CD4-positive, alpha-beta T cell (primary cell): Measurements from ENCODE around the gene IGFBP5. TPM values are rescaled to one million over a fixed set of nuclear protein-coding genes. Genes with fewer than 3 reads are reported as not detected.

ENCODE experiments used
- ATAC-seq: fragments of 200-7000 bp; cut with Tn5 transposase; one replicate; pipeline ENCODE4 v1.10.0; 2022; ENCODE audit warnings: mild to moderate bottlenecking; ENCODE audit not compliant: poor library complexity
- CTCF ChIA-PET: fragments of 350-600 bp; sonication (Branson Sonifier 250); formaldehyde crosslinking; loops from one replicate; lab custom pipeline; 2021; ENCODE audit warnings: antibody characterized with exemption, inconsistent platforms; lab: Charles Lee
- POLR2A ChIA-PET: fragments of 350-600 bp; sonication (Branson Sonifier 250); formaldehyde crosslinking; loops from one replicate; lab custom pipeline; 2021; ENCODE audit warnings: antibody characterized with exemption, inconsistent platforms; lab: Charles Lee
- DNase-seq, 14 experiments: peaks; one replicate each; pipeline ENCODE4 v3.0.0-alpha.2; 2013 to 2020; ENCODE audit warnings: mixed read lengths in 2 of 14
- H3K27ac ChIP-seq, 2 donors: one replicate each; pipeline versions ENCODE4 v1.5.1 to v1.7.0; 2013; ENCODE audit warnings: low read length in 2 of 2, low read depth in 1 of 2, mild to moderate bottlenecking in 1 of 2
- H3K27me3 ChIP-seq, 2 experiments: 1 replicate in 1 of 2; 2 replicates in 1 of 2; pipeline versions ENCODE4 v1.6.1 to v1.7.0; 2013; ENCODE audit warnings: low read length in 2 of 2, control low read depth in 1 of 2, mild to moderate bottlenecking in 1 of 2, moderate library complexity in 1 of 2; ENCODE audit not compliant: insufficient read depth in 2 of 2, control insufficient read depth in 1 of 2
- H3K36me3 ChIP-seq: one replicate; pipeline ENCODE4 v1.6.1; 2013; ENCODE audit warnings: low read length, control low read depth; ENCODE audit not compliant: insufficient read depth
- H3K4me1 ChIP-seq: one replicate; pipeline ENCODE4 v1.6.1; 2013; ENCODE audit warnings: low read length, control low read depth; ENCODE audit not compliant: insufficient read depth
- H3K4me3 ChIP-seq: one replicate; pipeline ENCODE4 v1.5.1; 2013; ENCODE audit warnings: mild to moderate bottlenecking, low read length, moderate library complexity
- H3K9me3 ChIP-seq, 2 experiments: 1 replicate in 1 of 2; 2 replicates in 1 of 2; pipeline versions ENCODE4 v1.6.1 to v1.7.0; 2013; ENCODE audit warnings: low read length in 2 of 2, mild to moderate bottlenecking in 2 of 2, control low read depth in 1 of 2, moderate library complexity in 1 of 2; ENCODE audit not compliant: control insufficient read depth in 1 of 2, insufficient read depth in 1 of 2
- H3K27ac Mint-ChIP-seq: one replicate; pipeline ENCODE4 v1.8.0; 2020; ENCODE audit warnings: mixed read lengths
- H3K27me3 Mint-ChIP-seq: one replicate; pipeline ENCODE4 v1.8.0; 2021; ENCODE audit warnings: mixed read lengths
- H3K36me3 Mint-ChIP-seq: one replicate; pipeline ENCODE4 v1.8.0; 2021; ENCODE audit warnings: low read depth, mixed read lengths
- H3K4me1 Mint-ChIP-seq: one replicate; pipeline ENCODE4 v1.8.0; 2021; ENCODE audit warnings: low read depth, mixed read lengths
- H3K4me3 Mint-ChIP-seq: one replicate; pipeline ENCODE4 v1.8.0; 2020; ENCODE audit warnings: mild to moderate bottlenecking, mixed read lengths
- H3K9me3 Mint-ChIP-seq: one replicate; pipeline ENCODE4 v1.8.0; 2020; ENCODE audit warnings: mixed read lengths
- CTCF ChIP-seq: fragments of 200-600 bp; IDR thresholded peaks from one replicate; pipeline ENCODE4 v1.8.0; 2022; ENCODE audit warnings: antibody characterized with exemption, mild to moderate bottlenecking
- intact Hi-C, 2 experiments: fragments of 100-400 bp; cut with DNase I in 1 of 2; cut with micrococcal nuclease in 1 of 2; formaldehyde crosslinking; loops; one replicate each; pipeline versions ENCODE4 v1.15.1 to v1.9.0; 2023 to 2025; cut with DNase I, micrococcal nuclease
- total RNA-seq, 174 experiments: library from RNA in 2 of 174; stranded (reverse) in 2 of 174; gene quantifications; one replicate each; pipeline ENCODE4 v1.2.3 and lab custom pipeline; 2021 to 2026

IGFBP5 gene
- total RNA-seq, 2 experiments from 2014 or later = not detected

GRCh38 chr2:216666461-216667233 lies 28.7 kb downstream of the IGFBP5 start:
- no peaks in the 10 kb centered on the region for H3K4me1 ChIP-seq
- H3K27ac ChIP-seq = no peak overlapping the region
- ChIA-PET CTCF (interaction anchor here (0.5 to 1.5 kb wide), 10 partner anchors 14 to 1212 kb away, joined by 3 to 6 read pairs (median 4); no protein-coding TSS in a partner anchor), POLR2A (interaction anchor here (0.9 kb wide), 1 partner anchor 14 kb away, joined by 3 read pairs; no protein-coding TSS in a partner anchor)
- H3K27me3 ChIP-seq = peaks cover 0 to 5% of the 10 kb centered on the region in 2 experiments
- H3K9me3 Mint-ChIP-seq = no peaks in the 10 kb centered on the region
- H3K27ac Mint-ChIP-seq = no peak overlapping the region
- H3K4me1 Mint-ChIP-seq = no peaks in the 10 kb centered on the region
- H3K9me3 ChIP-seq = peaks cover 0 to 5% of the 10 kb centered on the region in 2 experiments
- no peaks in the 10 kb centered on the region for H3K36me3 Mint-ChIP-seq
- DNase-seq = peak; percentile 34 to 79 (median 58)
- TF ChIP-seq CTCF = peak; percentile 93
- H3K4me3 ChIP-seq = no peak overlapping the region
- intact Hi-C loops = loop anchor here (1.0 to 10.0 kb wide), 4 partner anchors 147 to 722 kb away; no protein-coding TSS in a partner anchor
- ATAC-seq = peak; percentile 90
- no peaks in the 10 kb centered on the region for H3K27me3 Mint-ChIP-seq
- no peaks in the 10 kb centered on the region for H3K36me3 ChIP-seq
- H3K4me3 Mint-ChIP-seq = no peak overlapping the region

- H3K9me3 Mint-ChIP-seq = no peaks in the 10 kb centered on the region
- intact Hi-C loops = loop anchor here (1.0 to 10.0 kb wide), 4 partner anchors 146 to 721 kb away; no protein-coding TSS in a partner anchor
- DNase-seq (no peak), ATAC-seq (no peak)
- CTCF ChIA-PET = interaction anchor here (1.2 to 1.5 kb wide), 4 partner anchors 13 to 632 kb away, joined by 3 to 6 read pairs (median 4); no protein-coding TSS in a partner anchor
- POLR2A ChIA-PET = interaction anchor here (0.9 kb wide), 1 partner anchor 13 kb away, joined by 3 read pairs; no protein-coding TSS in a partner anchor
- H3K4me3 Mint-ChIP-seq = no peak overlapping the region
- H3K4me1 ChIP-seq = no peaks in the 10 kb centered on the region
- H3K36me3 Mint-ChIP-seq = no peaks in the 10 kb centered on the region
- TF ChIP-seq CTCF = no peak
- H3K27ac Mint-ChIP-seq = no peak overlapping the region
- H3K4me3 ChIP-seq = no peak overlapping the region
- H3K27ac ChIP-seq = no peak overlapping the region
- H3K4me1 Mint-ChIP-seq = no peaks in the 10 kb centered on the region
- no peaks in the 10 kb centered on the region for H3K36me3 ChIP-seq
- peaks cover 0 to 5% of the 10 kb centered on the region in 2 experiments for H3K9me3 ChIP-seq
- no peaks in the 10 kb centered on the region for H3K27me3 Mint-ChIP-seq
- peaks cover 0 to 5% of the 10 kb centered on the region in 2 experiments for H3K27me3 ChIP-seq
These were observed 29.6 kb downstream of the IGFBP5 start for GRCh38 chr2:216665717-216666116.

GRCh38 chr2:216665242-216665641 lies 30.1 kb downstream of the IGFBP5 start:
- no peak for TF ChIP-seq CTCF
- ATAC-seq (no peak), DNase-seq (no peak)
- Histone ChIP-seq H3K4me3 (no peak overlapping the region), H3K36me3 (no peaks in the 10 kb centered on the region), H3K27ac (no peak overlapping the region), H3K9me3 (peaks cover 0 to 5% of the 10 kb centered on the region in 2 experiments), H3K27me3 (peaks cover 0 to 5% of the 10 kb centered on the region in 2 experiments), H3K4me1 (no peaks in the 10 kb centered on the region)
- H3K36me3 Mint-ChIP-seq = no peaks in the 10 kb centered on the region
- no peaks in the 10 kb centered on the region for H3K27me3 Mint-ChIP-seq
- no peak overlapping the region for H3K27ac Mint-ChIP-seq
- ChIA-PET POLR2A (no interaction called here), CTCF (no interaction called here)
- intact Hi-C loops = loop anchor here (5.0 to 10.0 kb wide), 2 partner anchors 713 to 720 kb away; no protein-coding TSS in a partner anchor
- H3K9me3 Mint-ChIP-seq = no peaks in the 10 kb centered on the region
- no peak overlapping the region for H3K4me3 Mint-ChIP-seq
- no peaks in the 10 kb centered on the region for H3K4me1 Mint-ChIP-seq
